ENCODE results near the gene MTHFD2. TPM values are rescaled to one million over a fixed set of nuclear protein-coding genes. Genes with fewer than 3 reads are reported as not detected.

MTHFD2 gene
- polyA plus RNA-seq, 3 donors = 24.1 to 39.4 (median 38.5) TPM

DNA sequence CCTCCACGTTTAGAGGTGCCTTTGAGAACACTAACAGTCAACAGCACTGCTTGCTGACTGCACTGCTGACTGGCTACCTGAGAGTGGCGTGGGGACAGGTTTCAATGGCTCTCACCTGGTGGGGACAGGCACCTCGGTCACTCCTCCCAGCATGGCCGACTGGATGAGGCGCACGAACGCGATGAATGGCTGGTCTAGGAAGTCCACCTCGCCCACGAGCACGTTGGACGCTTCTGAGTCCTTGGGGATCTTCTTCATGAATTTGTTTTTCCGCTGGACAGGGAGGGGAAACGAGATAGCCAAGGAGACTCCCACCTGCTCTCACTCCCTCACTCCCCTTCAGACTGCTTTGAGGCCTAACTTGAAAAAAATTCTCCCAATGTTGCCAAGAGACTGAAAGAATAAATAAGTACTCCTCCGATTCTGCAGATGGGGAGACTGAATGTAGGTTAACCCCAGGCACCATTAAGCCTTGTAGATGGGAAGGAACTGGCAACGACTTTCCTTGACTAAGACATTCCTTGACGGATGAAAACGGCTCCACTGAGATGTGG, 57.3 kb downstream of the MTHFD2 start:
- no peak overlapping the region for H3K4me3 ChIP-seq (replicated peaks in 1 of 3; ENCODE audit: low read depth in 2 of 3, low read length in 3 of 3)
- H3K36me3 ChIP-seq (replicated peaks in 1 of 2; ENCODE audit: control insufficient read depth in 1 of 2, insufficient read depth in 2 of 2, low read length in 2 of 2) = no peaks in the 10 kb centered on the region
- no peak overlapping the region for H3K4me2 ChIP-seq (replicated peaks; ENCODE audit: extremely low read depth, low read length, poor library complexity, severe bottlenecking)
- H3K79me2 ChIP-seq (ENCODE audit: insufficient read depth, low read length) = no peaks in the 10 kb centered on the region
- DNase-seq = no peak
- H3K27ac Mint-ChIP-seq = no peak overlapping the region
- H3K4me1 ChIP-seq (ENCODE audit: control insufficient read depth in 1 of 2, insufficient read depth in 2 of 2, low read length in 2 of 2) = no peaks in the 10 kb centered on the region
- intact Hi-C loops (cut with micrococcal nuclease) = no loop called here
- no peaks in the 10 kb centered on the region for H3K36me3 Mint-ChIP-seq
- H3K27me3 Mint-ChIP-seq (ENCODE audit: low read depth in 3 of 3) = peaks cover 0 to 3% (median 0%) of the 10 kb centered on the region in 3 donors
- H3K27me3 ChIP-seq (ENCODE audit: control insufficient read depth in 2 of 2, insufficient read depth in 2 of 2, low read length in 2 of 2) = no peaks in the 10 kb centered on the region
- H3K4me1 Mint-ChIP-seq = peaks cover 2% of the 10 kb centered on the region
- H3K9me3 ChIP-seq (replicated peaks in 1 of 2; ENCODE audit: control insufficient read depth in 1 of 2, insufficient read depth in 1 of 2, low read length in 2 of 2) = no peaks in the 10 kb centered on the region
- 97% methylated on average over 14 of the region's 18 CpGs for WGBS (ENCODE audit: insufficient coverage)
- H3K4me3 Mint-ChIP-seq = no peak overlapping the region
- no peaks in the 10 kb centered on the region for H4K20me1 ChIP-seq (ENCODE audit: insufficient read depth, low read length)
- no peak overlapping the region for H3K9ac ChIP-seq (ENCODE audit: insufficient read depth, low read length, poor library complexity, severe bottlenecking)
- no peak overlapping the region for H3K27ac ChIP-seq (ENCODE audit: low read depth in 1 of 2, low read length in 2 of 2)
- TF ChIP-seq, protein P1, sequence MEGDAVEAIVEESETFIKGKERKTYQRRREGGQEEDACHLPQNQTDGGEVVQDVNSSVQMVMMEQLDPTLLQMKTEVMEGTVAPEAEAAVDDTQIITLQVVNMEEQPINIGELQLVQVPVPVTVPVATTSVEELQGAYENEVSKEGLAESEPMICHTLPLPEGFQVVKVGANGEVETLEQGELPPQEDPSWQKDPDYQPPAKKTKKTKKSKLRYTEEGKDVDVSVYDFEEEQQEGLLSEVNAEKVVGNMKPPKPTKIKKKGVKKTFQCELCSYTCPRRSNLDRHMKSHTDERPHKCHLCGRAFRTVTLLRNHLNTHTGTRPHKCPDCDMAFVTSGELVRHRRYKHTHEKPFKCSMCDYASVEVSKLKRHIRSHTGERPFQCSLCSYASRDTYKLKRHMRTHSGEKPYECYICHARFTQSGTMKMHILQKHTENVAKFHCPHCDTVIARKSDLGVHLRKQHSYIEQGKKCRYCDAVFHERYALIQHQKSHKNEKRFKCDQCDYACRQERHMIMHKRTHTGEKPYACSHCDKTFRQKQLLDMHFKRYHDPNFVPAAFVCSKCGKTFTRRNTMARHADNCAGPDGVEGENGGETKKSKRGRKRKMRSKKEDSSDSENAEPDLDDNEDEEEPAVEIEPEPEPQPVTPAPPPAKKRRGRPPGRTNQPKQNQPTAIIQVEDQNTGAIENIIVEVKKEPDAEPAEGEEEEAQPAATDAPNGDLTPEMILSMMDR (IDR thresholded peaks at IDR 0.05) = no peak
- H3K9me3 Mint-ChIP-seq = no peaks in the 10 kb centered on the region
- no peak overlapping the region for H2AFZ ChIP-seq (ENCODE audit: insufficient read depth, low read depth, low read length, poor library complexity, severe bottlenecking)

DNA sequence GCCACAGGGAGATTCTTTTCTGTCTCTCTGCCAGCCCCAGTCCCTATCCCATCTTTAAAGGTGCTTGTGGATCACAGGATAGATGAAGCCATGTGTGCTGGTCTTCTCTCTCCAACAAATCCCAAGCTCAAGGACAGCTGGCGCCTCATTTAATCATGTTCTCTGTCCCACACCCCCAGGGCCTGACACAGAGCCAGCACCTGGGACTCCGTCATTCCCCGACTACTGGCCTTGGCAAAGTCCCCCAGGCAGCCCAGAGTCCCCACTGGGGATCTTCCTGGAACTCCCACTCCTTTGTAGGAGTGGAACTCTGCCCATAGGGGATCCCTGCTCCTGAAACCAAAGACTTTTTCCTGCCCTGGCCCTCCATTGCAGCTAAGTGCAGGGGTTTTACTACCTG, 60.8 kb downstream of the MTHFD2 start:
- Histone ChIP-seq H3K9ac (ENCODE audit: insufficient read depth, low read length, poor library complexity, severe bottlenecking) (no peak overlapping the region), H3K4me3 (replicated peaks in 1 of 3; ENCODE audit: low read depth in 2 of 3, low read length in 3 of 3) (no peak overlapping the region), H3K27me3 (ENCODE audit: control insufficient read depth in 2 of 2, insufficient read depth in 2 of 2, low read length in 2 of 2) (no peaks in the 10 kb centered on the region), H3K27ac (ENCODE audit: low read depth in 1 of 2, low read length in 2 of 2) (no peak overlapping the region), H3K4me1 (ENCODE audit: control insufficient read depth in 1 of 2, insufficient read depth in 2 of 2, low read length in 2 of 2) (no peaks in the 10 kb centered on the region), H3K9me3 (replicated peaks in 1 of 2; ENCODE audit: control insufficient read depth in 1 of 2, insufficient read depth in 1 of 2, low read length in 2 of 2) (no peaks in the 10 kb centered on the region), H3K36me3 (replicated peaks in 1 of 2; ENCODE audit: control insufficient read depth in 1 of 2, insufficient read depth in 2 of 2, low read length in 2 of 2) (no peaks in the 10 kb centered on the region), H3K4me2 (replicated peaks; ENCODE audit: extremely low read depth, low read length, poor library complexity, severe bottlenecking) (no peak overlapping the region), H4K20me1 (ENCODE audit: insufficient read depth, low read length) (no peaks in the 10 kb centered on the region), H3K79me2 (ENCODE audit: insufficient read depth, low read length) (no peaks in the 10 kb centered on the region), H2AFZ (ENCODE audit: insufficient read depth, low read depth, low read length, poor library complexity, severe bottlenecking) (no peak overlapping the region)
- no peaks in the 10 kb centered on the region for H3K36me3 Mint-ChIP-seq
- peaks cover 0 to 3% (median 2%) of the 10 kb centered on the region in 3 donors for H3K27me3 Mint-ChIP-seq (ENCODE audit: low read depth in 3 of 3)
- WGBS (ENCODE audit: insufficient coverage) = 100% methylated on average over 2 of the region's 3 CpGs
- peaks cover 7% of the 10 kb centered on the region for H3K4me1 Mint-ChIP-seq
- TF ChIP-seq, protein P1 (IDR thresholded peaks at IDR 0.05) = no peak
- no peak overlapping the region for H3K27ac Mint-ChIP-seq
- no peak overlapping the region for H3K4me3 Mint-ChIP-seq
- H3K9me3 Mint-ChIP-seq = no peaks in the 10 kb centered on the region
- intact Hi-C loops (cut with micrococcal nuclease) = no loop called here
- DNase-seq = no peak
